ENCODE measurements around the gene CEP120.

The CEP120 gene

GRCh38 chr5:123297866-123298265, 125.3 kb downstream of the CEP120 start:
- peak; percentile 46 for DNase-seq

DNA sequence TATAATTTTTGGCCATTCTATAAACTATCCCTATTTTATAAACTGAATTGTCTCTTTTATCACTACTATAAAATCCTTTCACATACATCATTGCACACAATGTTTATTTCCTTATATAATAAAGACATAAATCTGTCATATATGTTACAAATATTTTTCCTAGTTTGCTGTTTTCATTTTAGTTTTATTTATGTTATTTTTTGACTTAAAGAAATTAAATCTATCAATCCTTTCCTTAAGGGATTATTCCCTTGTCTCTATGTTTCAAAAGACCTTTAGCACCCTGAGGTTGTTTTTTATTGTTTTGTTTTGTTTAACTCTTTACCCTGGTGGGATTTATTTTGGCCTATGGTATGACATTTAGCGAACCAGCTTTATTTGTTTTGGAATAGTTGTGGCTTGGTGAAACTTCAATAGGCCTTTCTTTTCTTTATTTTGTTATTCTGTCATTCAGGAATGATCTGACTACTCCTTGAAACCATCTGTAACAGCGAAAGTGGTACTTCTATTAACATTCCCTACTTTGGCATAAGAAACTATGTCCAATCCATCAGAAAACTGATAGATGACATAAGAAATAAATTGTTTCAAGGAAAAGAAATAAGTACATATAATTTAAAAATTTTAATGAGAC, 125.9 kb downstream of the CEP120 start:
- DNase-seq: peak; percentile 25

Measured in fibroblast of skin of back (primary cell).